ENCODE measurements around the gene FHIT. TPM values are rescaled to one million over a fixed set of nuclear protein-coding genes. Genes with fewer than 3 reads are reported as not detected.

The FHIT gene
- total RNA-seq, 2 donors from 2014 or later: 6.8 to 12.3 TPM

- H3K27ac ChIP-seq (ENCODE audit: low read depth, low read length): no peak overlapping the region
- H3K9me3 ChIP-seq (ENCODE audit: control insufficient read depth, low read length): peaks cover 5% of the 10 kb centered on the region
- H3K27ac Mint-ChIP-seq: no peak overlapping the region
- no peaks in the 10 kb centered on the region for H3K36me3 Mint-ChIP-seq (ENCODE audit: low read depth)
- H3K4me1 Mint-ChIP-seq: peaks cover 18% of the 10 kb centered on the region
- H3K27me3 Mint-ChIP-seq (ENCODE audit: insufficient read depth): no peaks in the 10 kb centered on the region
- no peak overlapping the region for H3K4me3 ChIP-seq (ENCODE audit: low read length)
- H3K9ac ChIP-seq (ENCODE audit: extremely low read depth, low read length, poor library complexity, severe bottlenecking): no peak overlapping the region
- DNase-seq: no peak
- no peak overlapping the region for H3K4me3 Mint-ChIP-seq
- H3K9me3 Mint-ChIP-seq: peaks cover 11% of the 10 kb centered on the region
- 96 to 100% methylated on average over 1 to 2 of the region's 2 CpGs for WGBS, 2 experiments (ENCODE audit: insufficient coverage in 1 of 2, insufficient read length in 1 of 2)
- H3K36me3 ChIP-seq (ENCODE audit: control insufficient read depth, insufficient read depth, low read length): no peaks in the 10 kb centered on the region
- no peaks in the 10 kb centered on the region for H3K4me1 ChIP-seq (ENCODE audit: control insufficient read depth, insufficient read depth, low read length)
- TF ChIP-seq, protein P1, sequence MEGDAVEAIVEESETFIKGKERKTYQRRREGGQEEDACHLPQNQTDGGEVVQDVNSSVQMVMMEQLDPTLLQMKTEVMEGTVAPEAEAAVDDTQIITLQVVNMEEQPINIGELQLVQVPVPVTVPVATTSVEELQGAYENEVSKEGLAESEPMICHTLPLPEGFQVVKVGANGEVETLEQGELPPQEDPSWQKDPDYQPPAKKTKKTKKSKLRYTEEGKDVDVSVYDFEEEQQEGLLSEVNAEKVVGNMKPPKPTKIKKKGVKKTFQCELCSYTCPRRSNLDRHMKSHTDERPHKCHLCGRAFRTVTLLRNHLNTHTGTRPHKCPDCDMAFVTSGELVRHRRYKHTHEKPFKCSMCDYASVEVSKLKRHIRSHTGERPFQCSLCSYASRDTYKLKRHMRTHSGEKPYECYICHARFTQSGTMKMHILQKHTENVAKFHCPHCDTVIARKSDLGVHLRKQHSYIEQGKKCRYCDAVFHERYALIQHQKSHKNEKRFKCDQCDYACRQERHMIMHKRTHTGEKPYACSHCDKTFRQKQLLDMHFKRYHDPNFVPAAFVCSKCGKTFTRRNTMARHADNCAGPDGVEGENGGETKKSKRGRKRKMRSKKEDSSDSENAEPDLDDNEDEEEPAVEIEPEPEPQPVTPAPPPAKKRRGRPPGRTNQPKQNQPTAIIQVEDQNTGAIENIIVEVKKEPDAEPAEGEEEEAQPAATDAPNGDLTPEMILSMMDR (conservative IDR thresholded peaks at IDR 0.05): no peak
- no peaks in the 10 kb centered on the region for H3K27me3 ChIP-seq (ENCODE audit: control insufficient read depth, insufficient read depth, low read length, poor library complexity, severe bottlenecking)
These were observed 988.7 kb downstream of the FHIT start for GRCh38 chr3:60262546-60262945.

DNA sequence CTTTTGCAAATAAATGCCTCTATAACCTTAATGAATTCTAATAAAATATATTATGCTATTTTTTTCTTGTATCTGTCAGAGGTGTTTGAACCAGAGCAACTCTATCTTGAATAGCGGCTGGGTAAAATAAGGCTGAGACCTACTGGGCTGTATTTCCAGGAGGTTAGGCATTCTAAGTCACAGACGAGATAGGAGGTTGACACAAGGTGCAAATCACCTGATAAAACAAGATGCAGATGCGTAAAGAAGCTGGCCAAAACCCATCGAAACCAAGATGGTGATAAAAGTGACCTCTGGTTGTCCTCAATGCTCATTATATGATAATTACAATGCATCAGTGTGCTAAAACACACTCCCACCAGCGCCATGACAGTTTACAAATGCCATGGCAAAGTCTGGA is 990.7 kb downstream of the FHIT start:
- H3K27ac Mint-ChIP-seq: no peak overlapping the region
- no peak overlapping the region for H3K4me3 ChIP-seq (ENCODE audit: low read length)
- H3K4me1 Mint-ChIP-seq: peaks cover 18% of the 10 kb centered on the region
- DNase-seq: no peak
- H3K36me3 ChIP-seq (ENCODE audit: control insufficient read depth, insufficient read depth, low read length): no peaks in the 10 kb centered on the region
- H3K4me3 Mint-ChIP-seq: no peak overlapping the region
- H3K27me3 ChIP-seq (ENCODE audit: control insufficient read depth, insufficient read depth, low read length, poor library complexity, severe bottlenecking): no peaks in the 10 kb centered on the region
- no peaks in the 10 kb centered on the region for H3K27me3 Mint-ChIP-seq (ENCODE audit: insufficient read depth)
- H3K27ac ChIP-seq (ENCODE audit: low read depth, low read length): no peak overlapping the region
- peaks cover 11% of the 10 kb centered on the region for H3K9me3 Mint-ChIP-seq
- H3K9ac ChIP-seq (ENCODE audit: extremely low read depth, low read length, poor library complexity, severe bottlenecking): no peak overlapping the region
- H3K36me3 Mint-ChIP-seq (ENCODE audit: low read depth): no peaks in the 10 kb centered on the region
- no peaks in the 10 kb centered on the region for H3K4me1 ChIP-seq (ENCODE audit: control insufficient read depth, insufficient read depth, low read length)
- TF ChIP-seq, protein P1 (conservative IDR thresholded peaks at IDR 0.05): no peak
- WGBS, 2 experiments (ENCODE audit: insufficient coverage in 1 of 2, insufficient read length in 1 of 2): 54 to 100% methylated on average over 2 to 5 of the region's 5 CpGs
- H3K9me3 ChIP-seq (ENCODE audit: control insufficient read depth, low read length): peaks cover 5% of the 10 kb centered on the region

- H3K27ac Mint-ChIP-seq: no peak overlapping the region
- no peaks in the 10 kb centered on the region for H3K4me1 ChIP-seq (ENCODE audit: control insufficient read depth, insufficient read depth, low read length)
- DNase-seq: no peak
- no peak overlapping the region for H3K9ac ChIP-seq (ENCODE audit: extremely low read depth, low read length, poor library complexity, severe bottlenecking)
- no peaks in the 10 kb centered on the region for H3K36me3 Mint-ChIP-seq (ENCODE audit: low read depth)
- peaks cover 3% of the 10 kb centered on the region for H3K4me1 Mint-ChIP-seq
- peaks cover 5% of the 10 kb centered on the region for H3K9me3 ChIP-seq (ENCODE audit: control insufficient read depth, low read length)
- peaks cover 2% of the 10 kb centered on the region for H3K9me3 Mint-ChIP-seq
- no peaks in the 10 kb centered on the region for H3K27me3 Mint-ChIP-seq (ENCODE audit: insufficient read depth)
- WGBS, 2 experiments (ENCODE audit: insufficient coverage in 1 of 2, insufficient read length in 1 of 2): 90 to 100% methylated on average over 2 to 3 of the region's 3 CpGs
- H3K27me3 ChIP-seq (ENCODE audit: control insufficient read depth, insufficient read depth, low read length, poor library complexity, severe bottlenecking): no peaks in the 10 kb centered on the region
- H3K4me3 Mint-ChIP-seq: no peak overlapping the region
- H3K27ac ChIP-seq (ENCODE audit: low read depth, low read length): no peak overlapping the region
- H3K4me3 ChIP-seq (ENCODE audit: low read length): no peak overlapping the region
- no peaks in the 10 kb centered on the region for H3K36me3 ChIP-seq (ENCODE audit: control insufficient read depth, insufficient read depth, low read length)
- TF ChIP-seq, protein P1 (conservative IDR thresholded peaks at IDR 0.05): no peak
These were observed 1000.4 kb downstream of the FHIT start for GRCh38 chr3:60250810-60251209.
